GM18508 (cell line): ENCODE data around the gene CSRP3.
"Not testable (repeated sequence)": the region's sequence is repeated elsewhere in the genome, so short reads cannot be mapped to it uniquely, and the experiment has no call there.

ENCODE experiments used
- ATAC-seq: cut with Tn5 transposase; IDR thresholded peaks from one replicate; pipeline ENCODE4 v1.9.1; 2021; ENCODE audit warnings: moderate number of reproducible peaks; ENCODE audit not compliant: insufficient read depth, unreplicated experiment

CSRP3 gene

DNA sequence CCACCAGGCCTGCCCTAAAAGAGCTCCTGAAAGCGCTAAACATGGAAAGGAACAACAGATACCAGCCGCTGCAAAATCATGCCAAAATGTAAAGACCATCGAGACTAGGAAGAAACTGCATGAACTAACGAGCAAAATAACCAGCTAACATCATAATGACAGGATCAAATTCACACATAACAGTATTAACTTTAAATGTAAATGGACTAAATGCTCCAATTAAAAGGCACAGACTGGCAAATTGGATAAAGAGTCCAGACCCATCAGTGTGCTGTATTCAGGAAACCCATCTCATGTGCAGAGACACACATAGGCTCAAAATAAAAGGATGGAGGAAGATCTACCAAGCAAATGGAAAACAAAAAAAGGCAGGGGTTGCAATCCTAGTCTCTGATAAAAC, 64.9 kb downstream of the CSRP3 start:
- not testable (repeated sequence) for ATAC-seq

DNA sequence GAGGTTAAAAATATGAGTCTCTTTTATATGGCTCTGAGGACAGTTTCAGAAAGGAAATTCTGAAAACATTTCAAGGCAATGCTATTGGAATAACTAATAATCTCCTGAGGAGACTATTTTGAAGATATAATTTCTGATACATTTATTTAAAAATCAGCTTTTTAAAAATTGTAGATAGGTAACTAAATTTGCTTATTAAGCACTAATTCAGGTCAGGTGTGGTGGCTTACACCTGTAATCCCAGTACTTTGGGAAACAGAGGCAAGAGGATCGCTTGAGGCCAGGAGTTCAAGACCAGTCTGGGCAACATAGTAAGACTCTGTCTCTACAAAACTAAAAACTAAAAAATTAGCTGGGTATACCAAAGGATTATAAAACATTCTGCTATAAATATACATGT, 67.8 kb downstream of the CSRP3 start:
- ATAC-seq, result no peak
